ENCODE results near the gene PTPRD. TPM values are rescaled to one million over a fixed set of nuclear protein-coding genes. Genes with fewer than 3 reads are reported as not detected.

The PTPRD gene
- total RNA-seq, 2 experiments from 2014 or later: 0.03 TPM; not detected in 1

- DNase-seq (ENCODE audit: low spot score): no peak
- no peak overlapping the region for H3K4me2 ChIP-seq (ENCODE audit: low read length)
- no peaks in the 10 kb centered on the region for H3K9me2 ChIP-seq (ENCODE audit: insufficient read depth, low read length)
- no TSS peak for BruUV-seq (replicated peaks)
- no peaks in the 10 kb centered on the region for H3K4me1 ChIP-seq (ENCODE audit: insufficient read depth, low read length, poor library complexity, severe bottlenecking)
- H3K27ac ChIP-seq (ENCODE audit: low read depth, low read length, poor library complexity, severe bottlenecking): no peak overlapping the region
- intact Hi-C loops (cut with micrococcal nuclease; ENCODE audit: unreplicated experiment): no loop called here
- H4K20me1 ChIP-seq (ENCODE audit: insufficient read depth, low read length): no peaks in the 10 kb centered on the region
- H3K36me3 ChIP-seq (ENCODE audit: insufficient read depth, low read length): no peaks in the 10 kb centered on the region
- ChIA-PET CTCF (ENCODE audit: unreplicated experiment) (no interaction called here), POLR2A (interaction anchor here (0.9 to 1.7 kb wide), 2 partner anchors 12 to 255 kb away, joined by 3 to 5 read pairs; no protein-coding TSS in a partner anchor)
- no peak overlapping the region for H3K4me3 ChIP-seq (ENCODE audit: low read depth, low read length, poor library complexity, severe bottlenecking)
- H2AFZ ChIP-seq (ENCODE audit: low read length): no peak overlapping the region
- no peaks in the 10 kb centered on the region for H3K79me2 ChIP-seq (ENCODE audit: insufficient read depth, low read depth, low read length)
- TF ChIP-seq EZH2phosphoT487 (IDR thresholded peaks at IDR 0.05; ENCODE audit: borderline replicate concordance, low read depth, low read length): no peak
- no peak for TF ChIP-seq CTCF (conservative IDR thresholded peaks at IDR 0.05; ENCODE audit: low read length)
- H3K9me3 ChIP-seq (ENCODE audit: low read length): no peaks in the 10 kb centered on the region
Measured at GRCh38 chr9:10282084-10282483, 330.7 kb downstream of the PTPRD start.

- BruUV-seq (replicated peaks): no TSS peak
- intact Hi-C loops (cut with micrococcal nuclease; ENCODE audit: unreplicated experiment): no loop called here
- H3K36me3 ChIP-seq (ENCODE audit: insufficient read depth, low read length): no peaks in the 10 kb centered on the region
- no peaks in the 10 kb centered on the region for H4K20me1 ChIP-seq (ENCODE audit: insufficient read depth, low read length)
- H3K4me1 ChIP-seq (ENCODE audit: insufficient read depth, low read length, poor library complexity, severe bottlenecking): no peaks in the 10 kb centered on the region
- H2AFZ ChIP-seq (ENCODE audit: low read length): no peak overlapping the region
- CTCF ChIA-PET (ENCODE audit: unreplicated experiment): no interaction called here
- DNase-seq (ENCODE audit: low spot score): no peak
- no peak overlapping the region for H3K27ac ChIP-seq (ENCODE audit: low read depth, low read length, poor library complexity, severe bottlenecking)
- no peak overlapping the region for H3K4me2 ChIP-seq (ENCODE audit: low read length)
- no peaks in the 10 kb centered on the region for H3K9me3 ChIP-seq (ENCODE audit: low read length)
- TF ChIP-seq CTCF (conservative IDR thresholded peaks at IDR 0.05; ENCODE audit: low read length) (peak; percentile 34; the same call in 1 of the 2 replicates), EZH2phosphoT487 (IDR thresholded peaks at IDR 0.05; ENCODE audit: borderline replicate concordance, low read depth, low read length) (no peak)
- no peak overlapping the region for H3K4me3 ChIP-seq (ENCODE audit: low read depth, low read length, poor library complexity, severe bottlenecking)
- no peaks in the 10 kb centered on the region for H3K79me2 ChIP-seq (ENCODE audit: insufficient read depth, low read depth, low read length)
- POLR2A ChIA-PET: interaction anchor here (0.9 to 1.5 kb wide), 3 partner anchors 10 to 216 kb away, joined by 3 read pairs; no protein-coding TSS in a partner anchor
- no peaks in the 10 kb centered on the region for H3K9me2 ChIP-seq (ENCODE audit: insufficient read depth, low read length)
Measured at GRCh38 chr9:10274988-10275387, 337.8 kb downstream of the PTPRD start.

GRCh38 chr9:10274175-10274574 is 338.6 kb downstream of the PTPRD start:
- Histone ChIP-seq H3K4me3 (ENCODE audit: low read depth, low read length, poor library complexity, severe bottlenecking) (no peak overlapping the region), H3K4me1 (ENCODE audit: insufficient read depth, low read length, poor library complexity, severe bottlenecking) (no peaks in the 10 kb centered on the region), H2AFZ (ENCODE audit: low read length) (no peak overlapping the region), H4K20me1 (ENCODE audit: insufficient read depth, low read length) (no peaks in the 10 kb centered on the region), H3K9me3 (ENCODE audit: low read length) (no peaks in the 10 kb centered on the region), H3K4me2 (ENCODE audit: low read length) (no peak overlapping the region), H3K27ac (ENCODE audit: low read depth, low read length, poor library complexity, severe bottlenecking) (no peak overlapping the region), H3K36me3 (ENCODE audit: insufficient read depth, low read length) (no peaks in the 10 kb centered on the region), H3K9me2 (ENCODE audit: insufficient read depth, low read length) (no peaks in the 10 kb centered on the region), H3K79me2 (ENCODE audit: insufficient read depth, low read depth, low read length) (no peaks in the 10 kb centered on the region)
- BruUV-seq (replicated peaks): no TSS peak
- ChIA-PET POLR2A (interaction anchor here (0.9 to 1.5 kb wide), 3 partner anchors 9 to 216 kb away, joined by 3 read pairs; no protein-coding TSS in a partner anchor), CTCF (ENCODE audit: unreplicated experiment) (no interaction called here)
- DNase-seq (ENCODE audit: low spot score): no peak
- no peak for TF ChIP-seq EZH2phosphoT487 (IDR thresholded peaks at IDR 0.05; ENCODE audit: borderline replicate concordance, low read depth, low read length)
- no peak for TF ChIP-seq CTCF (conservative IDR thresholded peaks at IDR 0.05; ENCODE audit: low read length)
- intact Hi-C loops (cut with micrococcal nuclease; ENCODE audit: unreplicated experiment): no loop called here

All from OCI-LY7 (cell line).